Brain microvascular endothelial cell (primary cell): ENCODE results near the gene TPPP2.

Source experiments
- DNase-seq: peaks from one replicate; pipeline ENCODE4 v3.0.0-alpha.2; 2020
- H3K27ac ChIP-seq: fragments of 250-450 bp; sonication (Bioruptor Pico); 2 replicates; pipeline ENCODE4 v1.5.1; 2020; ENCODE audit warnings: mild to moderate bottlenecking, moderate library complexity
- H3K27me3 ChIP-seq: fragments of 250-450 bp; sonication (Bioruptor Pico); replicated peaks from 2 replicates; pipeline ENCODE4 v1.5.1; 2020; ENCODE audit warnings: mild to moderate bottlenecking
- H3K36me3 ChIP-seq: fragments of 250-450 bp; sonication (Bioruptor Pico); replicated peaks from 2 replicates; pipeline ENCODE4 v1.5.1; 2020; ENCODE audit warnings: mild to moderate bottlenecking
- H3K4me3 ChIP-seq: 2 replicates; pipeline ENCODE4 v1.5.1; 2011; ENCODE audit warnings: low read depth, mild to moderate bottlenecking, control low read depth, low read length, moderate library complexity
- in situ Hi-C: cut with HindIII; loops from 2 replicates; pipeline ENCODE4 v1.10.0; 2017; ENCODE audit warnings: low sequenced_read_pairs, low pct_ligation_motif_present
- TF ChIP-seq, protein P1 (sequence below): IDR thresholded peaks from 2 replicates; pipeline ENCODE4 v1.5.1; 2011; ENCODE audit warnings: low read depth, mild to moderate bottlenecking, moderate library complexity, low read length, control low read depth, inconsistent platforms; ENCODE audit errors: missing control alignments

TPPP2 gene

DNA sequence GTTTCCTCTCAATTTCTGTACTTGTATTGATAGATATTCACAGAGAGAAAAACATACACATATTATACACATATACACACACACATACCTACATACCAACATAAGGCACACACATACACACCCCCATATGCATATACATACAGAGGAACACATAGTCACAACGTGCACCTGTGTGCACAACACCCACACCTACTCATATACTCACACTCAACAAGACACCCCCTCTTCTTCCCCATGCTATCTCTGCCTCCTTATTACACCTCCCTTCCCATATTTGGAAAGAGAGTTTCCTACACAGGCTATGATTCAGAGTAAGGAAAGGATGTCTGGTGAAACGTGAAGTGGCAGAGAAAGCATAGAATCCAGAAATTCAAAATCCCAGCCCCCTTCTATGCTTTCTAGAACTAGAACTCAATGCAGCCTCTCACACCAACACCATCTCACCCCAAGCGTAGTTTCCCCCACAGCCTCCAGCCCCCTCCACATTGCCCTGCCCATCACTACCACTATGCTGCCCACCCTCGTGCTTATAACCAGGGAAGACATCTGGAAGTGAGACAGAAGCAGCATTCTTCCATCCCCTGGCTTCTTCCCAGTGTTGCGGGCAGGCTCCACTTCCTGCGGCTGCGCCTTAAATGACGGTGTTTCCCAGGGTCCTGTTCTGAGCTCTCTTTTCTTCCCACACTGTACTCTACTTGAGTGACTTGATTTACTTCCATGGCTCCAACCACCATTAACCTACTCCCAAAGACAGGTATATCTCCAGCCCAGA lies 30.0 kb downstream of the TPPP2 start:
- in situ Hi-C loops: no loop called here
- H3K4me3 ChIP-seq: no peak overlapping the region
- TF ChIP-seq, protein P1, sequence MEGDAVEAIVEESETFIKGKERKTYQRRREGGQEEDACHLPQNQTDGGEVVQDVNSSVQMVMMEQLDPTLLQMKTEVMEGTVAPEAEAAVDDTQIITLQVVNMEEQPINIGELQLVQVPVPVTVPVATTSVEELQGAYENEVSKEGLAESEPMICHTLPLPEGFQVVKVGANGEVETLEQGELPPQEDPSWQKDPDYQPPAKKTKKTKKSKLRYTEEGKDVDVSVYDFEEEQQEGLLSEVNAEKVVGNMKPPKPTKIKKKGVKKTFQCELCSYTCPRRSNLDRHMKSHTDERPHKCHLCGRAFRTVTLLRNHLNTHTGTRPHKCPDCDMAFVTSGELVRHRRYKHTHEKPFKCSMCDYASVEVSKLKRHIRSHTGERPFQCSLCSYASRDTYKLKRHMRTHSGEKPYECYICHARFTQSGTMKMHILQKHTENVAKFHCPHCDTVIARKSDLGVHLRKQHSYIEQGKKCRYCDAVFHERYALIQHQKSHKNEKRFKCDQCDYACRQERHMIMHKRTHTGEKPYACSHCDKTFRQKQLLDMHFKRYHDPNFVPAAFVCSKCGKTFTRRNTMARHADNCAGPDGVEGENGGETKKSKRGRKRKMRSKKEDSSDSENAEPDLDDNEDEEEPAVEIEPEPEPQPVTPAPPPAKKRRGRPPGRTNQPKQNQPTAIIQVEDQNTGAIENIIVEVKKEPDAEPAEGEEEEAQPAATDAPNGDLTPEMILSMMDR: no peak
- no peaks in the 10 kb centered on the region for H3K27me3 ChIP-seq
- H3K27ac ChIP-seq: no peak overlapping the region
- no peaks in the 10 kb centered on the region for H3K36me3 ChIP-seq
- no peak for DNase-seq

DNA sequence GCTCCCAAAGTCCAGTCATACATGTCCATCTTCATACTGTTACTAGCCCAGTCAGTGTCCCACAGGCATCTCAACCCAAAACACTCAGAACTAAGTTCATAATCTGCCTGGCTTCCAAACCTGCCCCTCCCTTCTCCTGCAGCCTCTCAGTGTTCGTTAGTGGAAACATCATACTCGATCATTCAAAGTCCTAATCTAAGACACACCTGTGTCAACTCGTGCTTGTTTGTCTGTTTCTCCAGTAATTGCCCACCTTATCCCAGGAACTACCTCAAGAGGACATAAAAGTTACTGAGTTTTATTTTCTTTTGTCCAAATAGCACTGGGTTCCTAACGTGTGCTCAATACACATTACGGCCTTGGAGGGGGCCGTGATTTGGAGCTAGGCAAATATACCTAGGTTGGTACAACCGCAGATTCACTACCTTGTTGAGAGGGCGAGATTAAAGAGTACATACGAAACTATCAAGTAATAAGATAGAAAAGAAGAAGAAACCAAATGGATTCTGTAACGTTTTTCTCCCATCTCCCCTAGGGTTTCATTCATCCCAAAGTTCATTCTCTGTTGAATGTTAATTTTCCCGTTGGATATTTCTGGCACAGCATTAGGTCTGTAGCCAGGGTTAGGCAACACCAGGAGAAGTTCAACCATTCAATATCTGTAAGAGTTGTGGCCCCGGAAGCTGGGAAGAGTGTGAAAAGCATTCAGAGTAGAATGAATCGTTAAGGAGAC lies 30.8 kb downstream of the TPPP2 start:
- no peak for DNase-seq
- TF ChIP-seq, protein P1: no peak
- H3K27ac ChIP-seq: no peak overlapping the region
- in situ Hi-C loops: no loop called here
- no peaks in the 10 kb centered on the region for H3K27me3 ChIP-seq
- no peaks in the 10 kb centered on the region for H3K36me3 ChIP-seq
- no peak overlapping the region for H3K4me3 ChIP-seq

DNA sequence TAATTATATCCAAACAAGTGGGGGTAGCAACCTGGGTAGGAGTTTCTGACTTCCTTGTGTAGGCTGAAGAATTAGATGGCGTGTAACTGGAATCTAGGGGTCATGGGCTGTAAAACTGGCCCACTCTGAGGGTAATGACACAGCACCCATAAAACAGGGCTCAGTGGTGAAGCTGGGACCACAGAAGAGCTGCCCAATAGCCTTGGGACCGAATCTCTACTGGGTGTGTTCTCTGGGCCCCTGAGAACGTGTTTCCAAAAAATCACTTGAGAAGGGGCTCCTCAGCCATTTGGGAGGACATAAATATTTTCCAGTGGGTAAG lies 31.3 kb downstream of the TPPP2 start:
- TF ChIP-seq, protein P1: no peak
- in situ Hi-C loops: no loop called here
- no peaks in the 10 kb centered on the region for H3K27me3 ChIP-seq
- H3K36me3 ChIP-seq: no peaks in the 10 kb centered on the region
- no peak overlapping the region for H3K27ac ChIP-seq
- no peak overlapping the region for H3K4me3 ChIP-seq
- DNase-seq: no peak

DNA sequence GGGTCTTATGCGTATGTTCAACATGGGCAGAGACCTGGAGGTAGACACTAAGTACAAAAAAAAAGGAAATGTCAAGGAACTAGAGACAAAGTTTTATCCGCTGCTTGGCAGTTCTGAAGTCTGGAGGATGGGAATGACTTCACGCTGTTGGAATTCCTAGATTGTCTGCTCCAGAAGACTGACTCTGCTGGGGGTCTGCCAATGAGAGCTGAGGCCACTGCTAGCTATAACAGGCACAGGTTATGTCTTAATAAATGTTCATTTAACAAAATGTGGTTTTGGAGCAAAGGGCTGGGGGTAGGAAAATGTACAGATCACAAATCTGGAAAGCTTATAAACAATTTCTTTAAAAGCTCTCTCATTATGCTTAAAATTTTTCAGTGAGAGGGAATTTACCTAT lies 33.5 kb downstream of the TPPP2 start:
- no peak overlapping the region for H3K27ac ChIP-seq
- in situ Hi-C loops: no loop called here
- no peak overlapping the region for H3K4me3 ChIP-seq
- H3K27me3 ChIP-seq: no peaks in the 10 kb centered on the region
- DNase-seq: peak; percentile 84
- TF ChIP-seq, protein P1: no peak
- H3K36me3 ChIP-seq: no peaks in the 10 kb centered on the region

DNA sequence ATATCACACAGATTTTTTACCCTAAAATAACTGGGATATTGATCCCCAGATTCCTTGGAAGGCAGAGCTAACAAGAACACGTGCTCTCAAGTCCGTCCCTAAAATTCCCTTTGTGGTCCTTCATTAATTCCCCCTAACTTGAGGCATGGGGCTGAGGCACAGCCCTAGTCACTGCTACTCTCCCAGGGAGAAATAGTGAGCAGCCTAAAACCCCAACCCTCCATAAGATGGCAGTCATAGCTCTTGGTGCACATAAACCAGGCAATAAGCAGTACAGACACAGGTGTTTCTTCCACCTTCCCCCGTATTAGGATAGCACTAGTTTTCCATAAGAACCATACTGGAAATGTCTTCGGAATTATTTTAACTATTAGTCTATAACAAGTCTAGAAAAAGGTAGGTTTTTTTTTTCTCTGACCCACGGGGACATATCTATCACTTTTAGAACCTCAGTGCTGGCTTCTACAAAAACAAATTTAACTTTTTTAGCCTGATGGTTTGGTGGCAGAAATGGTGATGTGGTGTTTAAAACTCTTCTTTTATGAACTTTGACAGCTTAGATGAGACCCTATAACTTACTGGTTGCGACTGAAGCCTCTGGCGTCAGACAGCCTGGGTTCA lies 37.0 kb downstream of the TPPP2 start:
- in situ Hi-C loops: no loop called here
- no peaks in the 10 kb centered on the region for H3K27me3 ChIP-seq
- DNase-seq: no peak
- no peak overlapping the region for H3K27ac ChIP-seq
- TF ChIP-seq, protein P1: peak; percentile 54
- H3K4me3 ChIP-seq: no peak overlapping the region
- H3K36me3 ChIP-seq: no peaks in the 10 kb centered on the region
